GM21717 (cell line): ENCODE results near the gene SMIM35.
A peak's percentile ranks its signal among the peaks of the same experiment; 100 is the strongest.
"Not testable (repeated sequence)": the region's sequence is repeated elsewhere in the genome, so short reads cannot be mapped to it uniquely, and the experiment has no call there.

Source experiments
- ATAC-seq: cut with Tn5 transposase; IDR thresholded peaks from one replicate; pipeline ENCODE4 v1.9.1; 2021; ENCODE audit warnings: mild to moderate bottlenecking, moderate library complexity; ENCODE audit not compliant: unreplicated experiment

SMIM35 gene

DNA sequence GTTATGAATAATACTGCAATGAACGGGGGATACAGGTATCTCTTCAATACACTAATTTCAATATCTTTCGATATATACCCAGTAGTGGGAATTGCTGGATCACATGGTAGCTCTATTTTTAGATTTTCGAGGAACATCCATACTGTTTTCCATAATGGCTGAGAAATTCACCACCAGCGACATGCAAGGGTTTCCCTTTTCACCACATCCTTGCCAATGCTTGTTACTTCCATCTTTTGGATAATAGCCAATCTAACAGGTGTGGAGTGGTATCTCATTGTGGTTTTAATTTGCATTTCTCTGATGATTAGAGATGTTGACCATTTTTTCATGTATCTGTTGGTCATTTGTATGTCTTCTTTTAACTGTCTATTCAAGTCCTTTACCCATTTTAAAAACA lies 94.6 kb downstream of the SMIM35 start:
- no peak for ATAC-seq

DNA sequence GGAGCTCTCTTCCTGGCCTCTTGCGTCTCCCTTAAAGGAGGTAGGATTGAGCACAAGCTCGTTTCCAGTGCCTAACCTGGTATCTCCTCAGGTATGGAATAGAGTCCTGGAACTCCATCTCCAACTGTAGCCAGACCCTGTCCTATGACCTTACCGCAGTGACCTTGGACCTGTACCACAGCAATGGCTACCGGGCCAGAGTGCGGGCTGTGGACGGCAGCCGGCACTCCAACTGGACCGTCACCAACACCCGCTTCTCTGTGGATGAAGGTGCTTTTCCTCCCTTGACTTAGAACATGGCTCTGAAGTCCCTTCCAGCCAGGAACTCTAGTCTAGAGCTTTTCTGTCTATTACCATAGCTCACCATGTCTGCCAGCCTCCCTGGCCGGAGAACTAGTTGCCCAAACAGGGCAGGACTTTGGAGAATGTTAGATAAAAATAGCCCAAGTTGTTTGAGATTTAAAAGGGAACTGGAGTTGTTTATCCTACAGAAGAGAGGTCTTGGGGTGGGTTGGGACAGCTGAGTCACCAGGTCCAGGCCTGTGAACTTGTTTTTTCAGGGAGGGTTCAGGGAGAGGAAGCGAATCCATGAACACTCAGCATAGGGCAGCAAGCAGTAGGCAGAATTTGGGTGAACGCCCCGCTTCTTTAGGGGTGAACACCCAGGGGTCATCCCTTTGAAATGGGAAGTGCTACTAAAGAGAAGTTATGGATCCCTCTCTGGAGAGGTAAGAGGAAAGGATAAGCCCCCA lies 97.2 kb downstream of the SMIM35 start:
- no peak for ATAC-seq

DNA sequence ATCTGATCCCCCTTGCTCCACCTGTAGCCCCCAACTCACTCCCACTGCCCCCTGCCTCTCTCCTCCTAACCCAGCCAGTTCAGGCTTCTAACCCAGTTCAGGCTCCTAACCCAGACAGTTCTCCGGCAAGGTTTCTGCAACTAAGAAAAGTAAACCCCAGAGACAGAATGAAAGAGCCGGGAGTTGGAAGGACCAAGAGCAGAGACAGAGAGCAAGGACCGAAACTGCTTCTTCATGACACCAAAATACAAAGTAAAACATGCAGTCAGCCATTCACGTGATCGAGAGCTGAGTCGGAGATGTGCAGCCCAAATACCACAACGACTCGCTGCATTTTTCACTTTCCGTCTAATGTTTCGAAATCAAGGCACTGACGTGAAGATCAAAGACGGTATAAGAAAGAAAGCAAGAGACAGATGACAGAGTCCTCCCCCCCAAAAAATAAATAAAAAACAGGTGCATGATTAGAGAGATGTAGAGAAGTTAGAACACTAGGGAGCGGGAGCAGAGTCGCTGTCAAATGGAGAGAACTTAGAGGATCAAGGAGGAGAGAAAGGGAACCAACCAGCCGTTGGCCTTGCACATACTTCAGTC lies 99.7 kb downstream of the SMIM35 start:
- ATAC-seq: peak; percentile 47

DNA sequence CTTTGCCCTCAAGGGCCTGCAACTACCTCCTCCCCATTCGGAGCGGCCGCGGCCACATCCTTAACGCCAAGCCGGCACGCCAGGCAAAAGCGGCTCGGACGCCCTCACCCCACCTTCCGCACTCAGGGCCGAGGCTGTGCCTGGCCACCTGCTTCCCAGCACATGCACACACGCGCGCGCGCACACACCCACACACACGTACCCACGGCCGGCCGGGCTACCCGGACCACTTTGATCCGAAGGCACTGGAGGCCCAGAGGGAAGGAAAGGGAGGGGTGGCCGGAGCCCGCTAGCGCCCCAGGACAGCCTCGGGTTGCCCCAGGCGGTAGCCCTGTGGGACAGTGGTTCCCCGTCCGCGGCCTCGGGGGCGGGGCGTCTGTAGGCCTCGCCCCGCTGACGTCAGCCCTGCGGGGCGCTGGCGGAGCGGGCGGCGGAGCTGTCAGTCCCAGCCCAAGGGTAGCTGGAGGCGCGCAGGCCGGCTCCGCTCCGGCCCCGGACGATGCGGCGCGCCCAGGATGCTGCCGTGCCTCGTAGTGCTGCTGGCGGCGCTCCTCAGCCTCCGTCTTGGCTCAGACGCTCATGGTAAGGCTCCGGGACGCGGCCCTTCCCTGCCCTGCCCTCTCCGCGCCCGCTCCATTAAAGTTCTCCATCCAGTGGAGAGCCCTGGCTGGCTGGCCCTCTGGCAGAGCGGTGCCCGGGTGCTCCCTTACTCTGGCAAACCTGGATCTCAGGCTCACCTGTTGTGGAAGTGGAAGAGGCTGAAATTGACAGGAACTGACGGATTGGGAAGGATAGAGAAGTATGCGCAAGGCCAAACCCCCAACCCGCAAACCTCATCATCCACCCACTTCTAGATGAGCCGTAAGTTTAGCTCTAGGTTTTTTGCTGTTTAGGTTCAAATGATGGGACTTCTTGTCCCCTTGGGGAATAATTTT lies 100.5 kb downstream of the SMIM35 start, which contains the start of gene IL10RA:
TSS of gene IL10RA (plus strand) at position 442 of the 935 bp plus-strand sequence. CDS start at position 516, 74 bp downstream.
- peak; percentile 84 for ATAC-seq

DNA sequence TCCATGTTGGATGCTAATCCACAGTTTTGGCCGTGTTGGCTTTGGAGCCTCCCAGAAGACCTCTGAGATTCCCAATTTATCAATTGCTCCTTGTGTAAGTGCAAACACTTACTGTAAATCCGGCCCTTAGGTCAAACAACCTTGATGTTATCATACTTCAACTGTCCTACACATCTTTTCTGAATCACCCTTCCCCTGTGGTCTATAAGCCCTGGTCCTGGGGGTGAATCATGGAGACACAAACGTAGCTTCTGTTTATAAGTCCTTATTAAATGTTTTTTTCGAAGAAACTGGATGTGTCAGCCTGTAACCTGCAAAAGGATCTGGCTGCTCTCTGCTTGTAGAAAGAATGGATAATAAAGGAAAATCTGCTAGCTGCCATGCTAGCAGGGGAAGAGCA lies 102.3 kb downstream of the SMIM35 start:
- no peak for ATAC-seq

DNA sequence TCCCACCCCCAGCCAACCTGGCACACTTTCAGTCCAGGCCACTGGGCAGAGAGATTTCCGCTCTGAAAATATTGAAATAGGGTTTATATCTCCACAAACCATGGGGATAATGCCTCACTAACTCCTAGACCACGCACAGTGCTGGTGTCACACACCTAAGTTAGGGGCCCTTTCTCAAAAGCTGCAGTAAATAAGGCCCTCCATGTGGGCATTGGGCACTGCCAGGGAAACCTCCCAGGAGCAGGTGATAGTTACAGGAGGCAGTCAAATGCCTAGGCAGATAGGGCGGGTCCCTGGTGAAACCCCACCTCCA lies 103.6 kb downstream of the SMIM35 start:
- ATAC-seq: no peak

DNA sequence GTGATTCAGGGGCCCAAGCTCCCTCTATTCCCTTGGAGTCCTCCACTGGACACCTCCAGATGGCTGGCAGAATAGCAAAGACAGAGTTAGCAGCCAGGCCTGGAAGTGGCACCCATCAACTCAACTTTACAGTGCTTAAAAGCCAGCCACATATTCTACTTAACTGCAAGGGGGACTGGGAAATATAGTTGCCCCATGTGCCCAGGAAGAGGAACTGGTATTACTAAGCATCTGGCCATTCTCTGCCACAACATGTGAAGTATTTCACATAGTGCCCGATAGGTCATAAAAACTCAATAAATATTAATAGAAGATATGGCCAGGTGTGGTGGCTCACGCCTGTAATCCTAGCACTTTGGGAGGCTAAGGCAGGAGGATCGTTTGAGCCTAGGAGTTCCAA lies 106.0 kb downstream of the SMIM35 start:
- ATAC-seq: no peak

DNA sequence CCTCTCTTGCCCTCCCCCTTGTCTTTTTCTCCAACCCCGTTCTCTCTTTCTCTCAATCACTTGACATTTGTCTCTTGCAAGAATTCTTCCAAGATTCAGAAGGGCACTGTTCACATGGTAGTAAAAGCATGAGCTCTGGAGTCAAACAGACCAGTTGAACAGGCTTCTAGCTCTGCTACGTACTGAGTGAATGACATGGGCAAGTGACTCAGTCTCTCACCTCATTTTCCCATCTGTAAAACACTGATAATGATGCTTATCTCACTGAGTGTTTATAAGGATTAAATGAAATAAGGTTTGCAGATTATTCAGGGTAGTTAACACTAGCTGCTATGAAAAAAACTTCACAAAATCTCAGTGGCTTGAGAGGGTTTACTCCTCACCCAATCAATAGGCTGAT lies 106.5 kb downstream of the SMIM35 start:
- no peak for ATAC-seq

DNA sequence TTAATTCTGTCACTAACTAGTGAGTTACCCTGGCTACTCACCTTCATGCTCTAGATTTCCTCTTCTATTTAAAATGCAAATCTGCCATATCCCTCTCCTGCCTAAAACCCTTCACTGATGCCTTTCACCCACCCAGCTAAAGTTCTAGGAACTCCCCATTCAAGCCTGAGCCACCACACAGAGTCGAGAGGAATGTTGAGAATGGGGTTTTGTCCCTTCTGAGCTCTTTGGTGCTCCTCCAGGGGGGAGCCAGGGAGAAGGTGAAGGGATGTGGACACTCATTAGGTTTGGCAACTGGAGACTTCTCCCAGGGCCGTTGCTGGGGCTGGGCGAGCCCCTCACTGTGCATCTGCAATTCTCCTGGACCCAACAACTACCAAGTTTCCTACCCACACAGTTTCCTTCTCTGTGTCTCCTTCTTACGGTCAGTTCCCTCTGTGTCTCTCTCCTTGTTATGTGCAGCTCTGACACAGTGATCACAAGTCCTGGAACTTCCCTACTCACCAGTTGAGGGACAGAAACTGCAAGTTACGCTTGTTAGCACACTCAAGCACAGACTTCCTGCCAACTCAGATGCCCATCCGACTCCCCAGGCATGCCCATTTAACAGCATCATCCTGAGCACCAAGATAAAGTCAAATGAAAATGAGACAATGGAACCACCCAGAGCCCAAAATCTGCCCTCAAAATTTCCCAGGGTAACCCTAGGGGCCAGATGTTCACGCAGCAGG lies 107.1 kb downstream of the SMIM35 start:
- ATAC-seq: no peak

DNA sequence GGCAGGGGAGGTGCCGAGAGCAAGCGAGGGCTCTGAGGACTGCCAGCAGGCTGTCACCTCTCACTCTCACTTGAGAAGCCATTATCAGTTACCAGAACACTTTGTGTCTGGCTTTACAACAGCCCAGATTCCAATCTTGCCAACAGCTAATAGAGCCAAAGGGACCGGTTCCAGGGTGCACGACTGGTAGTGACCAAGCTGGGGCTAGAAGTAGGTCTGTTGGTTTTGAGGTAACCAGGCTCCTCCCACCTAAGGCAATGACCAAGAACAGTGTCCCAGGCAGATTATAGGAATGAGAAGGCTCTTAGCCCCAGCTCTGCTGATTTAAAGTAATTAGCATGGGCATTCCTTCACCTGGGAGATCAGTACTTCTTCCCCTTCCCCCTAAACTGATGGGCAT lies 107.8 kb downstream of the SMIM35 start:
- ATAC-seq: no peak

DNA sequence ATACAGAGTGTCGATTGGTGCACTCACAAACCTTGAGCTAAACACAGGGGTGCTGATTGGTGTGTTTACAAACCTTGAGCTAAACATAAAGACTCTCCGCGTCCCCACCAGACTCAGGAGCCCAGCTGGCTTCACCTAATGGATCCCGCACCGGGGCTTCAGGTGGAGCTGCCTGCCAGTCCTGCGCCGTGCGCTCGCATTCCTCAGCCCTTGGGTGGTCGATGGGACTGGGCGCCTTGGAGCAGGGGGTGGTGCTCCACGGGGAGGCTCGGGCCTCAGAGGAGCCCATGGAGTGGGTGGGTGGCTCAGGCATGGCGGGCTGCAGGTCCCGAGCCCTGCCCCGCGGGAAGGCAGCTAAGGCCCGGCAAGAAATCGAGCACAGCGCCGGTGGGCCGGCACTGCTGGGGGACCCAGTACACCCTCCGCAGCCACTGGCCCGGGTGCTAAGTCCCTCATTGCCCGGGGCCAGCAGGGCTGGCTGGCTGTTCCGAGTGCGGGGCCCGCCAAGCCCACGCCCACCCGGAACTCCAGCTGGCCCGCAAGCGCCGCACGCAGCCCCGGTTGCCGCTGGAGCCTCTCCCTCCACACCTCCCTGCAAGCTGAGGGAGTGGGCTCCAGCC lies 108.4 kb downstream of the SMIM35 start:
- not testable (repeated sequence) for ATAC-seq

DNA sequence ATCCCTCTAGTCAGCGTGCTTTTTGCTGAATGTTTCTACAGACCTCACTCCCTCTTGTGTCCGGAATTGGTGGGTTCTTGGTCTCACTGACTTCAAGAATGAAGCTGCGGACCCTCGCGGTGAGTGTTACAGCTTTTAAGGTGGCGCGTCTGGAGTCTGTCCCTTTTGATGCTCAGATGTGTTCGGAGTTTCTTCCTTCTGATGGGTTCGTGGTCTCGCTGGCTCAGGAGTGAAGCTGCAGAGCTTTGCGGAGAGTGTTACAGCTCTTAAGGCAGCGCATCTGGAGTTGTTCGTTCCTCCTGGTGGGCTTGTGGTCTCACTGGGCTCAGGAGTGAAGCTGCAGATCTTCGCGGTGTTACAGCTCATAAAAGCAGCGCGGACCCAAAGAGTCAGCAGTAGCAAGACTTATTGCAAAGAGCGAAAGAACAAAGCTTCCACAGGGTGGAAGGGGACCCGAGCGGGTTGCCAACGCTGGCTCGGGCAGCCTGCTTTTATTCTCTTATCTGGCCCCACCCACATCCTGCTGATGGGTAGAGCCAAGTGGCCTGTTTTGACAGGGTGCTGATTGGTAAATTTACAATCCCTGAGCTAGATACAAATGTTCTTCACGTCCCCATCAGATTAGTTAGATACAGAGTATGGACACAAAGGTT lies 109.0 kb downstream of the SMIM35 start:
- ATAC-seq: not testable (repeated sequence)

DNA sequence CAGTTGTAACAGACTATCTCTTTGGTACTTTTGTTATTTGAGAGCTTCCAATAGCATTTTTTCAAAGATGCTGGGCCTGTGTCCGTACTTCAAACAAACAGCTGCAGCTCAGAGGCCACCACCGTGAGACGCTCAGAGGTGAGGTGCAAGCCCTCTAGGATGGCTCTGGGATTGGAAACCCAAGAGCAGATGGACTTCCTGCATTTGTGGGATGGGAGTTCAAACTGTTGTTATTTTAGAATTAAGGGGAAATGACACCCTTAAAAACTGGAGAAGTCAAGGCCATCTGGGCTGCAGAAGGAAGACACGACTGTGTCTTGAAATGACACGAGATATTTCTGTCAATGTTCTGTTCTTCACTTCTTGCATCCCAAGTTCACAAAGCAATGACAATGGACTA lies 109.7 kb downstream of the SMIM35 start:
- ATAC-seq: no peak

DNA sequence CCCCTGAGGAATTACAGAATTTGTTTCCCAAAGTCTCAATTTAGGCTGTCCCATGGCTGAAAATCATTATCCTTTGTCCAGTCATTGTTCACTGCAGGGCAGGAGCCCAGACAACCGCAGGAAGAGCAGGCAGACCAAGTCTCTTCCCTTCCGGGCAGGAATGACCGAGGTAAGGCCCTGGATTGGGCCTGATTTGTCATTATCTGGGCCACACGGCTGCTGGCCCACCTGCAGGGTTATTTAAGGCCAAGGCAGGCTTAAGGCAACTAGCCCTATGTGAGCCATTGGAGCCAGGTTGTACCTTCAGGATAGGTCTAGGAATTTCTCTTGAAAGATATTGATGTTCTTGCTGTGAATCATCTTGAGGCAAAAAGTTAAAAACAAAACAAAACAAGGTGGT lies 110.3 kb downstream of the SMIM35 start:
- no peak for ATAC-seq

DNA sequence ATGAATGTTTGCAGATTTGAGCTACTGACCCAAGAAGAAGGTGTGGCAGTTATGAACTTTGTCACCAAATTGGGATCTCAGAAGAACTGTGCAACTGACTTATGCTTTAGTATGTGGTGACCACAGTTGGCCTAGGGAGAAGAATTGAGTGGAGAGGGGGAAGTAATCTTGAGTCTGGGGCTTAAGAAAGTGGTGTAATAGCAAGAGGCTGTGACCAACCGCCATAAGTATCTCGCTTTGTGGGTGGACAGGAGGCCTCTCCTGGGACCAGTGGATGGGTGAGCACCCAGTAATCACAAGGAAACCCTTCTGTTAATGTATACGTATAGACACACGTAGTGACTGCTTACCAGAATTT lies 113.3 kb downstream of the SMIM35 start:
- no peak for ATAC-seq

DNA sequence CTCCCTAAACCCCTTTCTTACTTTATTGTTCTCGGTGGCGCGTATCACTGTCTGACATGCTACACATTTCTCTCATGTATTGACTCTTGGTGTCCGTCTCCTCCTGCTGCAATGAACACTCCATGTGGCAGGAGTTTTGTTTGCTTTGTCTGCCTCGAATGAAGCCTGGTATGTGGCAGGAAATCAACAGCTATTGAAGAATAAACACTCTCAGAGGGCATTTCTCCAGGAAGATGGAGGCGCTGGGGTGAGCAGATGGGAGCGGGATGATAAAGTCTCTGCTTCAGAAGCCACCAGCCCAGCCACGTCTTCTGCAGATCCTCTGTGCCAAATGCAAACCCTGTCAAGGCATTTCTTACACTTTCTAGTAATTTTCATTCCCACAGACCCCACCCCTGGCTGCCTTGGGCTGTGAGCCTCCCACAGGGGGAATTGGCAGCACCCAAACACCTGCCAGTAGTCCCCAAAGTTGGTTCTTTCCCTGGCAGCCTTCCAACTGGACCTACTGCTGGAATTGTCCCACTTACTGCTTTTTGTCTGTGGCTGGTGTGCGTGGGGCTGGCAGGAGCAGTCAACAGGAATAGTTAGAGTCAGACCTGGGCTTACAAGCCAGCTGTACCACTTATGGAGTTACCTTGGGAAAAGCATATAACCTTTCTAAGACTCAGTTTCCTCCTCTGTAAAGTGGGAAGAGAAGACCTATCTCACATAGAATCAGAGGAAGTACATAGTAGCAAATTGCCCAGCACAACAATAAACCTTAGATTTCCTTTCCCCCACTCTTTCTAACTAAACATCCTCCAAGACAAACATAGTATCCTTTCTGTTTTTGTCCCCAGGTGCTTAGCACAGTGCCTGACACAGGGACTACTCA lies 113.9 kb downstream of the SMIM35 start:
- no peak for ATAC-seq

DNA sequence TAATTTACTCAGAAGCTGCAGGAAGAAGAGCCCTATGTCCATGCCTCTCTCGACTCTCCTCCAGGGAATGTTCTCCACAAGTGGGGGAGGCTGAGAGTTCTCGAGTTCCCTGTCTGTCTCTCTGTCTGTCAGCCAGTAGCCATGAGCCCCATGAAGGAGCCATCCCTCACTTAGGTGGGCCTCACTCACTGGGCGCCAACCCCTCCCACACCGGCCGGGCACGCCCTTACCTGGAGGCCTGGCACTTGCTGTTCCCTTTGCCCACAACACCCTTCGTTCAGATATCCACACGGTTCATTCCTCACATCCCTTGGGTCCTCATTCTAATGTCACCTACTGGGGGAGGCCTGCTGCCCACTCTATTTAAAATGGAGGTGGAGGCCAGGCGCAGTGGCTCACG lies 114.7 kb downstream of the SMIM35 start:
- no peak for ATAC-seq

DNA sequence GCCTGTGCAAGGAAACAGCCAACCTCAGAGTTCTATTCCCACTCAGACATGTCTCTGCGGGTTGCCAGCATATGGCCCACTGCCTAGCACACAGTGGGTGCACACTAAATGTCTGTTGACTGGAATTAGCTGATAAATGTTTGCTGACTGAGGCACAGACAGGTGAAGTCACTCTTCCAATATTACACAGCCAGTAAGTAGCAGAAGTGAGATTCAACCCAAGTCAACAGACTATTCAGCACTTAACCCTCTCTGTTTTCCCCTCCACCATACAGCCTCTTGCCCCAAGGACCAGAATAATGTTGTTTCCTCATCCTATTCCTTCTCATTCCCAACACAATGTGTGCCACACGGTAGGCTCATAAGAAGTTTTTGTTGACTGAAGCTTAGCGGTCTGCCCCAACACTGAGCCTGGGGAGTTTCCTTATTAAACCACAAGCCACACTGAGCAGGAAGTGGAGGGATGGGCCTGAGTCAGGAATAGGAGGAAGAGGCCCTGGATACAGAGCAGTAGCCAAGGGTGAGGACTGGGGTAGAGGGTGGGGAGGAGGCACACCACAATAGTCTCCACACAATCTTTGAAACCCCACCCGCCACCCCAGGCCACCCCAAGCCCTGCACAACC lies 116.3 kb downstream of the SMIM35 start:
- ATAC-seq: no peak
